ENCODE measurements around the gene COL6A1.

COL6A1 gene

DNA sequence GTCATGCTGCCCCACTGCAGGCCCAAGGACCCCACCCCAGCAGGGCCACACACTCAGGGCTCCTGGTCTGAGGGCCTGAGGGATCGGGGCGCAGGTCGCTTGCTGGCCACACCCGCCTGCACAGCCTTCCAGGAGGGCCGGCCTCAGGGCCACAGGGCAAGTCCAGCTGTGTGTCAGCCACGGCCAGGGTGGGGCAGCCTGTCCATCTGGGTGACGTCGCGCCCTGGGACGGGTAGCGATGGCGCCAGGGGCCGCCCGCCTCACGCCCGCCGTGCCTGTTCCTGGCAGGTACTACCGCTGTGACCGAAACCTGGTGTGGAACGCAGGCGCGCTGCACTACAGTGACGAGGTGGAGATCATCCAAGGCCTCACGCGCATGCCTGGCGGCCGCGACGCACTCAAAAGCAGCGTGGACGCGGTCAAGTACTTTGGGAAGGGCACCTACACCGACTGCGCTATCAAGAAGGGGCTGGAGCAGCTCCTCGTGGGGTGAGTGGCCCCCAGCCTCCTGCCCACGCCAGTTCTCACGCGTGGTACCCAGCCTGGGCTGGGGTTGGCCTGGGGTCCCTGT lies 2.5 kb downstream of the COL6A1 start:
- H3K27me3 ChIP-seq (ENCODE audit: insufficient read depth, low read length) = no peaks in the 10 kb centered on the region
- H3K9me2 ChIP-seq (ENCODE audit: low read depth, low read length) = no peaks in the 10 kb centered on the region
- H3K9ac ChIP-seq (ENCODE audit: low read length) = no peak overlapping the region
- no peaks in the 10 kb centered on the region for H3K36me3 ChIP-seq (ENCODE audit: insufficient read depth, low read length)
- H3K27ac ChIP-seq (ENCODE audit: low read depth, low read length, poor library complexity, severe bottlenecking) = no peak overlapping the region
- TF ChIP-seq CTCF (IDR thresholded peaks at IDR 0.05; ENCODE audit: low read length) = no peak
- no peak overlapping the region for H3K4me3 ChIP-seq (ENCODE audit: low read depth, low read length, poor library complexity, severe bottlenecking)
- H2AFZ ChIP-seq (ENCODE audit: low read length) = no peak overlapping the region
- no peaks in the 10 kb centered on the region for H3K4me1 ChIP-seq (ENCODE audit: insufficient read depth, low read length, severe bottlenecking)
- no peaks in the 10 kb centered on the region for H3K9me3 ChIP-seq (ENCODE audit: low read length)
- peaks cover 3% of the 10 kb centered on the region; the same call in 1 of the 2 replicates for H3F3A ChIP-seq (ENCODE audit: insufficient read depth, low read length)
- H3K4me2 ChIP-seq (ENCODE audit: low read length) = no peak overlapping the region
- no peaks in the 10 kb centered on the region for H3K79me2 ChIP-seq (ENCODE audit: insufficient read depth, low read length)
- H4K20me1 ChIP-seq (ENCODE audit: insufficient read depth, low read length) = no peaks in the 10 kb centered on the region

DNA sequence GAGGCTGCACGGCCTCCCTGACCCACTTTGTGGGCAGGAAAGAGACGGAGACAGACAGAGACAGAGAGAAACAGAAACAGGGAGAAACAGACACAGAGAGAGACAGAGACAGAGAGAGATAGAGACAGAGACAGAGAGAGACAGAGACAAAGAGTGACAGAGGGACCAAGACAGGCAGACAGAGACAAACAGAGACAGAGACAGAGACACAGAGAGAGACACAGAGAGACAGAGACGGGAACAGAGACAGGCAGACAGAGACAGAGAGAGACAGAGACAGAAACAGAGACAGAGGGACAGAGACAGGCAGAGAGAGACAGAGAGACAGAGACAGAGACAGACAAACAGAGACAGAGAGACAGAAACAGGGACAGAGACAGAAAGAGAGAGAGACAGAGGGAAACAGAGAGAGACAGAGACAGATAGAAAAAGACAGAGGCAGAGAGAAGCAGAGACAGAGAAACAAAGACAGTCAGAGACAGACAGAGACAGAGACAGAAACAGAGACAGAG lies 3.1 kb downstream of the COL6A1 start:
- H3K27me3 ChIP-seq (ENCODE audit: insufficient read depth, low read length) = no peaks in the 10 kb centered on the region
- no peaks in the 10 kb centered on the region for H3K36me3 ChIP-seq (ENCODE audit: insufficient read depth, low read length)
- no peak overlapping the region for H3K4me2 ChIP-seq (ENCODE audit: low read length)
- H2AFZ ChIP-seq (ENCODE audit: low read length) = no peak overlapping the region
- no peak overlapping the region for H3K4me3 ChIP-seq (ENCODE audit: low read depth, low read length, poor library complexity, severe bottlenecking)
- H3K4me1 ChIP-seq (ENCODE audit: insufficient read depth, low read length, severe bottlenecking) = no peaks in the 10 kb centered on the region
- H3K9me3 ChIP-seq (ENCODE audit: low read length) = no peaks in the 10 kb centered on the region
- no peak overlapping the region for H3K27ac ChIP-seq (ENCODE audit: low read depth, low read length, poor library complexity, severe bottlenecking)
- no peaks in the 10 kb centered on the region for H3K79me2 ChIP-seq (ENCODE audit: insufficient read depth, low read length)
- no peak for TF ChIP-seq EZH2 (IDR thresholded peaks at IDR 0.05; ENCODE audit: borderline replicate concordance, low read length)
- no peak for TF ChIP-seq CTCF (IDR thresholded peaks at IDR 0.05; ENCODE audit: low read length)
- H3F3A ChIP-seq (ENCODE audit: insufficient read depth, low read length) = peaks cover 3% of the 10 kb centered on the region; the same call in 1 of the 2 replicates
- no peaks in the 10 kb centered on the region for H4K20me1 ChIP-seq (ENCODE audit: insufficient read depth, low read length)
- H3K9me2 ChIP-seq (ENCODE audit: low read depth, low read length) = no peaks in the 10 kb centered on the region
- H3K9ac ChIP-seq (ENCODE audit: low read length) = no peak overlapping the region

GRCh38 chr21:45985471-45986315 lies 4.1 kb downstream of the COL6A1 start:
- Histone ChIP-seq H3K9me3 (ENCODE audit: low read length) (no peaks in the 10 kb centered on the region), H3K4me2 (ENCODE audit: low read length) (no peak overlapping the region), H3F3A (ENCODE audit: insufficient read depth, low read length) (peaks cover 3% of the 10 kb centered on the region; the same call in 1 of the 2 replicates), H3K27me3 (ENCODE audit: insufficient read depth, low read length) (no peaks in the 10 kb centered on the region), H3K27ac (ENCODE audit: low read depth, low read length, poor library complexity, severe bottlenecking) (no peak overlapping the region), H3K36me3 (ENCODE audit: insufficient read depth, low read length) (no peaks in the 10 kb centered on the region), H4K20me1 (ENCODE audit: insufficient read depth, low read length) (no peaks in the 10 kb centered on the region), H3K79me2 (ENCODE audit: insufficient read depth, low read length) (no peaks in the 10 kb centered on the region), H3K4me1 (ENCODE audit: insufficient read depth, low read length, severe bottlenecking) (no peaks in the 10 kb centered on the region), H2AFZ (ENCODE audit: low read length) (no peak overlapping the region), H3K9me2 (ENCODE audit: low read depth, low read length) (no peaks in the 10 kb centered on the region), H3K4me3 (ENCODE audit: low read depth, low read length, poor library complexity, severe bottlenecking) (no peak overlapping the region), H3K9ac (ENCODE audit: low read length) (no peak overlapping the region)
- TF ChIP-seq CTCF (IDR thresholded peaks at IDR 0.05; ENCODE audit: low read length) = no peak
- TF ChIP-seq EZH2 (IDR thresholded peaks at IDR 0.05; ENCODE audit: borderline replicate concordance, low read length) = no peak
